ENCODE results near the gene BTC.

DNA sequence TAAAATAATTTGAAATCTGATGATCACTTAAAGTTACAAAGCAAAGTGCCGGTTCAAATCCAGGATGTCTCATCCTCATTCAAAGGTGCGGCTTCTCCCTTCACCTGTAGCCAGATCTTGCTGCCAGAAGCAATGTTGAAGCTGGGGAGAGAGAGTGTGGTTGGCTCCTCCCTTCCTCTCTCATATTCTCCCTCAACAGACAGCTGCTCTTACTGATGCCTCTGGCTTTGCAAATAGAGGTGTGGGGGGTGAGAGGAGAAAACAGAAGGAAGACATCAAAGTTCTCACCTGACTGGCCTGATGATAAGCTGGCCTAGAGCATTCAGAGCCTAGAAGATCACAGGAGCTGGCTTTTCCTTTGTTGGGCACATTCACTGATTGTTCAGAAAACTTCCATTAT lies 28.3 kb upstream of the BTC start:
- TF ChIP-seq CTCF (IDR thresholded peaks at IDR 0.05) (no peak), POLR2A (IDR thresholded peaks at IDR 0.05) (no peak)
